HG03575 (cell line): ENCODE results near the gene CHURC1.
A peak's percentile ranks its signal among the peaks of the same experiment; 100 is the strongest.

ENCODE experiments used
- ATAC-seq: cut with Tn5 transposase; IDR thresholded peaks from one replicate; pipeline ENCODE4 v1.9.1; 2021; ENCODE audit not compliant: unreplicated experiment, insufficient number of reproducible peaks, low FRiP score; ENCODE audit errors: extremely low read depth

The CHURC1 gene

GRCh38 chr14:64914237-64915028, at the start of gene CHURC1:
TSS of gene CHURC1 (plus strand) at chr14:64914455. CDS start at chr14:64914496, 41 bp downstream.
- ATAC-seq, result peak; percentile 48

GRCh38 chr14:64865109-64865508, 49.1 kb upstream of the CHURC1 start:
- no peak for ATAC-seq

DNA sequence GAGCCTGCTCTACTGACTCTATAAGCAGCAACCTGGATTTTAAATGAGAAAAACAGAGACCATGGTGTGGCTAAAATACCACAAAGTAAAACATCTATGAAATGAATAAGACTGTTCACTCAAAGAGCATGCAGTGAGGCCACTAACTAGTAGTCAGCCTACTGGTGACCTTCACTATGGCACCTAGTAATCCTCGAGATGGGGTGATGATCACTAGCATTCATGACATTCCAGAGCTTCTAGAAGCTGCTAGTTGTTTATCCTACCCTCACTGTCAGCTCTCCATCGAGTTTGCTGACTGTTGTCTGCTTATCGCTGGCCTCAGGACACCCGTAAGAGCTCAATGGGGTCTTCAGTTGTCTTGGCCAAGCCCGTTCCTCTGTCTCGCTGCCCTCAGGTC, 48.3 kb upstream of the CHURC1 start:
- ATAC-seq, result no peak

GRCh38 chr14:64867182-64867581, 47.1 kb upstream of the CHURC1 start:
- no peak for ATAC-seq

DNA sequence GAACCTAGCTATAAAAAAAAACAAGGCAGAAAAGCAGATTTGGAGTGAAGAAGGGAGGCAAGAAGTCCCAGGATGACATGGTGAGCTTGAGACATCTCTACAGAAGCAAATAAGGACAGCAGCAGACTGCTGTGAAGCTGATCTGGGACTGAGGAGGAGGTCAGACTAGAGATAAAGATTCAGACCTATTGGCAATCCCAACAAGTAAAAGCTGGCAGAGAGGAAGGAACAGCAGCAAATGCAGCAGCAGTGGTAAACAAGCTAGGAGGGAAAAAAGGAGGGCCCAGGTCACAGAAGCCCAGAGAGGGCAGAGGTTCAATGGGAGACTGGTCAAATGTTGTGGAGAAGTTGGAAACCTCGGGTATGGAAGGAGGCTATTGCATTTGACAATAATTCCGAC, 45.9 kb upstream of the CHURC1 start:
- ATAC-seq, result no peak

DNA sequence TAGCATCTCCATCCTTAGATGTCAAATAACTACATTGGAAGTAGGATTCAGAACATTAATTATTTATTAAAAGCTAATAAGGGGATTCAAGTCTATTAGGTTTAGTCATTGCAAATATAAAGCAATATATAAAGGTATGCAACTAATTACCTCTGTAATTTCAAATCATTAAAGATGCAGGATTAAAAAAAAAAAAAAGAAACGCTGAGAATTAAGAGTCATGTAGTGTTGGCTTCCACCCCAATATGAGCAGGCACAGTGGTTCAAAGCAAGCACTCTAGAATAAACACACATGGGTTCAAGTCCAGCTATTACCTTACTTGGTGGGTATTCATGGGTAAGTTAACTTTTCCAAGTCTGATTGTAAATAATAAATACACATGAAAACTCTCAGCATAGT, 45.4 kb upstream of the CHURC1 start:
- ATAC-seq, result no peak

DNA sequence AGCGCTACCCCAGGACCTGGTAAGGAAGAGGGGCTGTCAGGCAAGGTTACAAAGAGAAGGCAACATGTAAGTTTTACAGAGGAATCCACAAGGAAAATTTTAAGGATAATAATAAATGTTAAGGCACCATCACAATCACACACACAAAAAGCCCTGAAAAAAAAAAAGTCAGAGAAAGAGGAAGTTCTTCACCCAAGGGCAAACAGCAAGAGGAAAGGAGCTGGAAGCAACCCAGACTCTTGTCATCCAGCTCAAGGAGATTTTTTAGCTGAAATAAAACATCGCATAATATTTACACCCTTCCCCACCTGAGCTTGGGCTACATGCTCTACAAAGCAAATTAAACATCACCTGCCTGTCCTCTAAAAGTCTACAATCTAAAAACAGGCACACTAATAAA, 44.1 kb upstream of the CHURC1 start:
- ATAC-seq, result no peak

GRCh38 chr14:64871344-64871743, 42.9 kb upstream of the CHURC1 start:
- no peak for ATAC-seq

GRCh38 chr14:64873506-64874219, 40.6 kb upstream of the CHURC1 start:
- ATAC-seq, result no peak

GRCh38 chr14:64875350-64875749, 38.9 kb upstream of the CHURC1 start:
- no peak for ATAC-seq

DNA sequence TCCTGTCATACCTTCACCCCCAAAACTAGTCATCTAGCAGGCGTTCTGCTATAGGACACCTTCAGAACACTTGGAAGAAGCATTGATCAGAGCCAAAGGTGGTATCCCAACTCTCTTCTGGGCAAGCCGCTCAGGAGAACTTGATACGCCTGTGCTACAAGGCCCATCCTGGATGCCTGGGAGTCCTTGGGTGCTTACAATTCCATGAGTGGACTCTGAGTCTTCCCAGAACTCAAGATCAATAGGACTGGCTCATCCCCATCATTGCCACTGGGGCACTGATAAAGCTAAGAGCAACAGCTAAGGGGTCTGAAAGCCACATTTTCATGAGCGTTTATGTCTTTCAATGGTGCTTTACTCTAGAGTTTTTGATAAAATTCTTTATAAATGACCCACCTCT, 36.4 kb upstream of the CHURC1 start:
- ATAC-seq, result no peak

GRCh38 chr14:64878837-64879634, 35.2 kb upstream of the CHURC1 start:
- ATAC-seq, result no peak

DNA sequence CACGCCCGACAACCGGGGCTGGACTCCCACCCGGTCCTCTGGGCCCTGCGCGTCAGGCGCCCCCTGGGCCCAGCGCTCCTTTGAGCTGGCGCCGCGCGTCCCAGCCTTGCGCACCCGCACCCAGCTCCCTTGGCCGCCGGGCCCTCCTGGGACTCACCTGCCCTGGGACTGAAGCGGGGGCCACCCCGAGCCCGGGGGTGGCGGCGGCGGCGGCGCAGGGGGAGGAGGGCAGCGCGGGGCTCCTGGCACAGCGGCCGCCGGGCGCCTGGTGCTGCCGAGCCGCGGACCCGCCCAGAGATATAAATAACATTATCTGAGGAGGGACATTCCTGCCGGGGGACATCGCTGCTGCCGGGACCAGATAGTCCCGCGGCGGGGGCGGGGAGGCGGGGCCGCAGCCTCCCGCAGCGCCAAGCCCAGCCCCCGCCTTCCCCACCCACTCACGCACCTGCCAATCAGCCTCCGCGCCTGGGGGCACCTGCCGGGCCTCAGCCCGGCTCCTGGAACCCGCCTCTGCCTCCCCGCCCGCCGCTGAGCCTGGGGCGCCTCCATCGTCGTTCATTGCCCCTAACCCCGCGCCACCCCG, 34.5 kb upstream of the CHURC1 start, which contains the start of gene SPTB:
Gene SPTB (minus strand): TSS at position 273 of the 586 bp plus-strand sequence. CDS start 56,813 bp downstream, outside the sequence.
- ATAC-seq, result no peak

DNA sequence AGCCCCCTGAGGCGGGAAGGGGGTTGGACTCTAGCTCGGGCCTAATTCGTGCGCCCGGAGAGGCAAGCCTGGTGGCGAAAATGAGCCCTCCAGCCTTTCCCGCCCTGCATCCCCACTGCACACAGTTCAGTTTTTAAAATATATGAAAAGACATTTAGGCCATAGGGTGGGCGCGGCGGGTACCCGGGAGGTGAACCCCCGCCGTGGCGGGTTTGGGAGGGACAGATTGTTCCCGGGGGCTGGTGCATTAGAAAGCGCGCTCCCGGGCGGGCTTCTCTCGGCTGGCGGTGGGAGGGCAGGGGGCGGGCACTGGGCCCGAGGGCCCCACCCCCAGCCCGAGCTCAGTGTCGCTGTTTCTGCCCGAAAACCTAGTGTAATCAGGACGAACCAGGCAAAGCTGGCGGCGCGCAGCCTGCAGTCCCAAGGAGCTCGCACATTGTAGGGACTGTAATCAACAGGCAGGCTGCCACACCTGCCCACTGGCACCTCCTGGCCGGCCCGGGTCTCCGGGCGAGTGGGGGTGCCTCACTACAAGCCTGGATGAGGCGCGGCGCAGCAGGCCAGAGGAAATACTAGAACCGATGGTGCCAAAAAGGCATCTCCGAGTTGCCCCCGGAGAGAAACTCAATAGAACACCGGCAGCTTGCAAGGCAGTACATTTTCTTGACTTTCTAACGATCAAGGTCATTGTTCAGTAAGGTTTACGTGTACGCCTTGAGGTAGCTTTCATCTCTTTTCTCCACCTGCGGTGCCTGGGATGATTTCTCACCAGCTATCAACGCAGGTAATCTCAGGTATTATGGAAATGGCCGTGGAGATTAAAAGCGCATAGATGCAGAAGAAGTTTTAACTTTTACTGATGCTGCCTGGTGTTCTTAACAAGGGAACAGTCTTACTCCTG, 33.8 kb upstream of the CHURC1 start:
- no peak for ATAC-seq

- no peak for ATAC-seq
Measured at GRCh38 chr14:64885559-64885958, 28.7 kb upstream of the CHURC1 start.

DNA sequence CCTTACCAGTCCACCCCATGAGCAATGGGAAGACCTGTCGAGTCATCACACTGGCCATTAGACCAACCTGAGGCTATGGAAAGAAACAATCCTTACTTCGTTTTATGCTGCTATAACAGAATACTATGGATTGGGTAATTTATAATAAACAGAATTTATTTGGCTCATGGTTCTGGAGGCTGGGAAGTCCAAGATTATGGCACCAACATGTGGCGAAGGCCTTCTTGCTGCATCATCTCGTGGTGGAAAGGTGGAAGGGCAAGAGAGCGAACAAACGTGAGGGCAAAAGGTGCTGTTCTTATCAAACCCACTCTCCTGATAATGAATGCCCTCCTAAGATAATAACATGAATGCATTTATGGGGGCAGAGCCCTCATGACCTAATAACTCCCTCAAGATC, 24.9 kb upstream of the CHURC1 start:
- no peak for ATAC-seq

DNA sequence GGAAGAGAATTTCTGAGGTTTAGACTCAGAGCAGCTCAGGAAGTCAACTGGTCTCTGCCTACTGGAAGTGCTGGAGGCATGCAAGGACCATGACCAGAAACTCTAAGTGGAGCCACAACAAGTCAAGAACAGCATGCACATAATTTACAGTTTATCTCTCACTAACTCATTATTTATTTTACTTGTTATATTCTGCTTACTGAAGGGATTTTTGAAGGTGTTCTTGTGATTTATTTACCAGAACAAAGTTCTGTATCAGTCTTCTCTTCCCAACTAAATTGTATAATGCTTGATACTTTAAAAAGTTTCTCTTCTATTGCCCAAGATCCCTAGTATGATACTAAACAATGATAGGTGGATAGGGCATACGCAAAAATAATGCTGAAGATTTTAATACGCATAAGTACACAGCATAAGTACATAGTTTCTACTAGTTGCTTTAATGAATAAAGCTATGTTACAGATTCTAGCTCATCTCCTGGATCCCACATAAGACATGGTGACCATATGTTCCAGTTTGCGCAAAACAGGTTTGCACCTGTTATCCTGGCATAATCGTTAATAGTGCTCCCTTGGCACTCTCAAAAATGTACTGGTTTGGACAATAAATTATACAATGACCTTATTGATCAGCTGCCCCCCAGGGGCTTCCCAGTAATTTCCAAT, 22.9 kb upstream of the CHURC1 start:
- ATAC-seq, result no peak

- ATAC-seq, result no peak
Measured at GRCh38 chr14:64891839-64892375, 22.3 kb upstream of the CHURC1 start.
